DOHH2 (cell line): ENCODE data around the gene CUBN.

Experiments used
- CTCF ChIP-seq: fragments of 200-600 bp; sonication (generic); IDR thresholded peaks from one replicate; pipeline ENCODE4 v1.5.1; 2014; ENCODE audit warnings: antibody characterized with exemption, mild to moderate bottlenecking, low read depth, low read length; ENCODE audit not compliant: poor library complexity, severe bottlenecking
- EZH2phosphoT487 ChIP-seq: fragments of 200-600 bp; sonication (generic); IDR thresholded peaks from 2 replicates; pipeline ENCODE4 v1.6.1; 2017; ENCODE audit warnings: borderline replicate concordance, mild to moderate bottlenecking, antibody characterized with exemption, low read length, moderate library complexity, mixed read lengths

DNA sequence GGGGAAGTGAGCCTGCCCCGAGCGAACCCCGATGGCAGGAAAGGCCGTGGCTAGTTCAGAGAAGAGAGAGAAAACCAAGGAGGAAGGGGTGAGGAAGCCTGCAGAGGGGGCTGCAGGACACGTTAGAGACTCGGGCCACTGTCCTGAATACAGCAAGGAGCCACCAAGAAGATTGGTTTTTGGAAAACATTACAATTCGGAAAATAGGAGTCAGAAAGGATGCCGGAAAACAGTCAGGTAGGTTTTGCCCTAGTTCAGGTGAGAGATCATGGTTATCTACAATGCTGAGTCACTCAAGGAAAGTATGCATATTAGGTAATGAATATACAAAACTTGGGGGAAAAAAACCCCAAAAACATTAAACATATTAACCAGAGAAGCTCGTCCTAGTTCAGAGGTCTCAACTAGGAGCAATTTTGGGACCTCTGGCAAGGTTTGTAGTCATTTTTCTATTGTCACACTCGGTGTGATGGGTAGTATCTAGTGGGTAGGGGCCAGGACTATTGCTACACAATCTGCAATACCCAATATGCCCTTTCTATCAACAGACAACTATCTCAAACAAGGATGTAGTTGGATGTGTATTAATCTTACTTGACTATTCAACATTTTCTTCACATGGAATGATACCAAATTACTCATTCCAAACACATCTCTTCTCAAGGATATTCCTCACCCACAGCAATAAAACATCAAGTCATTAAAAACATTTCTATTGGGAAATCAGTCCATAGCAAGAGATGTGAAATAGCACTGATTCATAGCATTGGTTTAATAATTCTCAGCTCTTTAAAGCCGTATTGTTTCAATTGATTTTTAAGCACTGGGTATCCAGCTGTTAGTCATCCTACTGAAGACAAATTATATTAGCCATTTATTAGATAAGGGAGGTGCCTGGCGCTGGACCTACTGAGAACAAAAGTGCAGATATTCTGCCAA lies 238.0 kb downstream of the CUBN start:
- TF ChIP-seq CTCF (no peak), EZH2phosphoT487 (no peak)
